ENCODE measurements around the gene MVB12A.

The MVB12A gene

GRCh38 chr19:17460372-17461230 lies 40.8 kb downstream of the MVB12A start, which contains the start of gene NXNL1:
NXNL1 (minus strand) TSS chr19:17460926; CDS start chr19:17460869, 57 bp downstream.
- H3K27ac ChIP-seq (ENCODE audit: low read depth, low read length, severe bottlenecking), result no peak within 1 kb of the TSS
- WGBS, 2 experiments (ENCODE audit: insufficient coverage in 2 of 2), result 87 to 91% methylated on average over 25 to 26 of the region's 26 CpGs
- H3K9me3 ChIP-seq (ENCODE audit: control insufficient read depth, low read length), result no peaks in the 10 kb centered on the region
- no peaks in the 10 kb centered on the region for H3K36me3 ChIP-seq (ENCODE audit: control insufficient read depth, insufficient read depth, low read length)
- no peak within 1 kb of the TSS for H3K4me3 ChIP-seq (ENCODE audit: extremely low read depth, insufficient read depth, low read length, poor library complexity, severe bottlenecking)
- no peaks in the 10 kb centered on the region for H3K4me1 ChIP-seq (ENCODE audit: control insufficient read depth, insufficient read depth, low read length, poor library complexity, severe bottlenecking)

GRCh38 chr19:17466487-17466850 lies 46.6 kb downstream of the MVB12A start:
- Histone ChIP-seq H3K4me3 (ENCODE audit: extremely low read depth, insufficient read depth, low read length, poor library complexity, severe bottlenecking) (no peak overlapping the region), H3K4me1 (ENCODE audit: control insufficient read depth, insufficient read depth, low read length, poor library complexity, severe bottlenecking) (peaks cover 20% of the 10 kb centered on the region), H3K27ac (ENCODE audit: low read depth, low read length, severe bottlenecking) (no peak overlapping the region), H3K9me3 (ENCODE audit: control insufficient read depth, low read length) (no peaks in the 10 kb centered on the region), H3K36me3 (ENCODE audit: control insufficient read depth, insufficient read depth, low read length) (no peaks in the 10 kb centered on the region)
- WGBS, 2 experiments (ENCODE audit: insufficient coverage in 2 of 2), result 64% methylated on average over 4 of the region's 6 CpGs; no CpG with 5 or more reads in 1 of the 2 experiments

GRCh38 chr19:17467471-17468301 lies 47.8 kb downstream of the MVB12A start:
- Histone ChIP-seq H3K9me3 (ENCODE audit: control insufficient read depth, low read length) (no peaks in the 10 kb centered on the region), H3K36me3 (ENCODE audit: control insufficient read depth, insufficient read depth, low read length) (no peaks in the 10 kb centered on the region), H3K27ac (ENCODE audit: low read depth, low read length, severe bottlenecking) (no peak overlapping the region), H3K4me3 (ENCODE audit: extremely low read depth, insufficient read depth, low read length, poor library complexity, severe bottlenecking) (no peak overlapping the region), H3K4me1 (ENCODE audit: control insufficient read depth, insufficient read depth, low read length, poor library complexity, severe bottlenecking) (peaks cover 22% of the 10 kb centered on the region)
- 90 to 93% methylated on average over 9 to 12 of the region's 12 CpGs for WGBS, 2 experiments (ENCODE audit: insufficient coverage in 2 of 2)

GRCh38 chr19:17468302-17469091 lies 48.6 kb downstream of the MVB12A start:
- no peak overlapping the region for H3K27ac ChIP-seq (ENCODE audit: low read depth, low read length, severe bottlenecking)
- H3K36me3 ChIP-seq (ENCODE audit: control insufficient read depth, insufficient read depth, low read length), result no peaks in the 10 kb centered on the region
- peaks cover 22% of the 10 kb centered on the region for H3K4me1 ChIP-seq (ENCODE audit: control insufficient read depth, insufficient read depth, low read length, poor library complexity, severe bottlenecking)
- WGBS, 2 experiments (ENCODE audit: insufficient coverage in 2 of 2), result 77 to 81% methylated on average over 24 to 25 of the region's 25 CpGs
- H3K9me3 ChIP-seq (ENCODE audit: control insufficient read depth, low read length), result no peaks in the 10 kb centered on the region
- peak overlapping the region; percentile 63 for H3K4me3 ChIP-seq (ENCODE audit: extremely low read depth, insufficient read depth, low read length, poor library complexity, severe bottlenecking)

- WGBS, 2 experiments (ENCODE audit: insufficient coverage in 2 of 2), result 8% methylated on average over 18 to 19 of the region's 19 CpGs
- H3K4me3 ChIP-seq (ENCODE audit: extremely low read depth, insufficient read depth, low read length, poor library complexity, severe bottlenecking), result peak overlapping the region; percentile 63
Measured at GRCh38 chr19:17469092-17469480, 49.2 kb downstream of the MVB12A start.

GRCh38 chr19:17469481-17470067 lies 49.7 kb downstream of the MVB12A start:
- H3K27ac ChIP-seq (ENCODE audit: low read depth, low read length, severe bottlenecking), result peak overlapping the region; percentile 85
- H3K9me3 ChIP-seq (ENCODE audit: control insufficient read depth, low read length), result no peaks in the 10 kb centered on the region
- peak overlapping the region; percentile 63 for H3K4me3 ChIP-seq (ENCODE audit: extremely low read depth, insufficient read depth, low read length, poor library complexity, severe bottlenecking)
- no peaks in the 10 kb centered on the region for H3K36me3 ChIP-seq (ENCODE audit: control insufficient read depth, insufficient read depth, low read length)
- peaks cover 22% of the 10 kb centered on the region for H3K4me1 ChIP-seq (ENCODE audit: control insufficient read depth, insufficient read depth, low read length, poor library complexity, severe bottlenecking)
- WGBS, 2 experiments (ENCODE audit: insufficient coverage in 2 of 2), result 1% methylated on average over 11 to 25 of the region's 31 CpGs

More at GRCh38 chr19:17469092-17469480, 49.2 kb downstream of the MVB12A start:
- Histone ChIP-seq H3K36me3 (ENCODE audit: control insufficient read depth, insufficient read depth, low read length) (no peaks in the 10 kb centered on the region), H3K27ac (ENCODE audit: low read depth, low read length, severe bottlenecking) (peak overlapping the region; percentile 85), H3K9me3 (ENCODE audit: control insufficient read depth, low read length) (no peaks in the 10 kb centered on the region), H3K4me1 (ENCODE audit: control insufficient read depth, insufficient read depth, low read length, poor library complexity, severe bottlenecking) (peaks cover 22% of the 10 kb centered on the region)

GRCh38 chr19:17470068-17470841 lies 50.4 kb downstream of the MVB12A start, which contains the start of gene SLC27A1:
SLC27A1 (plus strand) TSS chr19:17470524; CDS start chr19:17470541, 17 bp downstream.
- no peaks in the 10 kb centered on the region for H3K36me3 ChIP-seq (ENCODE audit: control insufficient read depth, insufficient read depth, low read length)
- peak within 1 kb of the TSS; percentile 63 for H3K4me3 ChIP-seq (ENCODE audit: extremely low read depth, insufficient read depth, low read length, poor library complexity, severe bottlenecking)
- H3K27ac ChIP-seq (ENCODE audit: low read depth, low read length, severe bottlenecking), result peak within 1 kb of the TSS; percentile 85
- WGBS, 2 experiments (ENCODE audit: insufficient coverage in 2 of 2), result 0 to 1% methylated on average over 51 to 54 of the region's 67 CpGs
- peaks cover 22% of the 10 kb centered on the region for H3K4me1 ChIP-seq (ENCODE audit: control insufficient read depth, insufficient read depth, low read length, poor library complexity, severe bottlenecking)
- no peaks in the 10 kb centered on the region for H3K9me3 ChIP-seq (ENCODE audit: control insufficient read depth, low read length)

- WGBS, 2 experiments (ENCODE audit: insufficient coverage in 2 of 2), result 54 to 62% methylated on average over 8 to 9 of the region's 12 CpGs
- peak overlapping the region; percentile 63 for H3K4me3 ChIP-seq (ENCODE audit: extremely low read depth, insufficient read depth, low read length, poor library complexity, severe bottlenecking)
- H3K36me3 ChIP-seq (ENCODE audit: control insufficient read depth, insufficient read depth, low read length), result no peaks in the 10 kb centered on the region
- H3K27ac ChIP-seq (ENCODE audit: low read depth, low read length, severe bottlenecking), result no peak overlapping the region
- no peaks in the 10 kb centered on the region for H3K9me3 ChIP-seq (ENCODE audit: control insufficient read depth, low read length)
- H3K4me1 ChIP-seq (ENCODE audit: control insufficient read depth, insufficient read depth, low read length, poor library complexity, severe bottlenecking), result peaks cover 23% of the 10 kb centered on the region
Measured at GRCh38 chr19:17471410-17472125, 51.7 kb downstream of the MVB12A start.

GRCh38 chr19:17473041-17473440 lies 53.2 kb downstream of the MVB12A start:
- no peaks in the 10 kb centered on the region for H3K9me3 ChIP-seq (ENCODE audit: control insufficient read depth, low read length)
- H3K27ac ChIP-seq (ENCODE audit: low read depth, low read length, severe bottlenecking), result no peak overlapping the region
- H3K4me1 ChIP-seq (ENCODE audit: control insufficient read depth, insufficient read depth, low read length, poor library complexity, severe bottlenecking), result peaks cover 23% of the 10 kb centered on the region
- WGBS, 2 experiments (ENCODE audit: insufficient coverage in 2 of 2), result 91 to 96% methylated on average over 7 of the region's 9 CpGs
- no peak overlapping the region for H3K4me3 ChIP-seq (ENCODE audit: extremely low read depth, insufficient read depth, low read length, poor library complexity, severe bottlenecking)
- H3K36me3 ChIP-seq (ENCODE audit: control insufficient read depth, insufficient read depth, low read length), result no peaks in the 10 kb centered on the region

All from mesodermal cell (in vitro differentiated cells).